ENCODE data around the gene CDH4. TPM values are rescaled to one million over a fixed set of nuclear protein-coding genes. Genes with fewer than 3 reads are reported as not detected.

The CDH4 gene
- total RNA-seq, 2 donors from 2014 or later: 0.06 TPM; not detected in 1

- intact Hi-C loops (cut with DNase I, micrococcal nuclease): no loop called here
- no peak for ATAC-seq
- DNase-seq: no peak
Measured at GRCh38 chr20:61278296-61278695, 26.2 kb downstream of the CDH4 start.

- ATAC-seq (no peak), DNase-seq (no peak)
- intact Hi-C loops (cut with DNase I, micrococcal nuclease): no loop called here
Measured at GRCh38 chr20:61279621-61280150, 27.6 kb downstream of the CDH4 start.

GRCh38 chr20:61280217-61280980 lies 28.3 kb downstream of the CDH4 start:
- DNase-seq (no peak), ATAC-seq (no peak)
- intact Hi-C loops (cut with DNase I, micrococcal nuclease): no loop called here

GRCh38 chr20:61281286-61281795 lies 29.3 kb downstream of the CDH4 start:
- no peak for DNase-seq
- no peak for ATAC-seq
- intact Hi-C loops (cut with DNase I, micrococcal nuclease): no loop called here

- intact Hi-C loops (cut with DNase I, micrococcal nuclease): no loop called here
- no peak for DNase-seq
- no peak for ATAC-seq
Measured at GRCh38 chr20:61284752-61285151, 32.7 kb downstream of the CDH4 start.

GRCh38 chr20:61285152-61285645 lies 33.1 kb downstream of the CDH4 start:
- intact Hi-C loops (cut with DNase I, micrococcal nuclease): no loop called here
- ATAC-seq (no peak), DNase-seq (no peak)

GRCh38 chr20:61285691-61286090 lies 33.6 kb downstream of the CDH4 start:
- intact Hi-C loops (cut with DNase I, micrococcal nuclease): no loop called here
- no peak for DNase-seq
- no peak for ATAC-seq

GRCh38 chr20:61287583-61288275 lies 35.7 kb downstream of the CDH4 start:
- intact Hi-C loops (cut with DNase I, micrococcal nuclease): no loop called here
- DNase-seq: no peak
- no peak for ATAC-seq

GRCh38 chr20:61288331-61288784 lies 36.3 kb downstream of the CDH4 start:
- ATAC-seq (no peak), DNase-seq (no peak)
- intact Hi-C loops (cut with DNase I, micrococcal nuclease): no loop called here

- DNase-seq: no peak
- no peak for ATAC-seq
- intact Hi-C loops (cut with DNase I, micrococcal nuclease): no loop called here
Measured at GRCh38 chr20:61289166-61289565, 37.1 kb downstream of the CDH4 start.

- intact Hi-C loops (cut with DNase I, micrococcal nuclease): no loop called here
- DNase-seq (no peak), ATAC-seq (no peak)
Measured at GRCh38 chr20:61290721-61291120, 38.7 kb downstream of the CDH4 start.

- DNase-seq (no peak), ATAC-seq (no peak)
- intact Hi-C loops (cut with DNase I, micrococcal nuclease): no loop called here
Measured at GRCh38 chr20:61291166-61291829, 39.2 kb downstream of the CDH4 start.

- no peak for DNase-seq
- intact Hi-C loops (cut with DNase I, micrococcal nuclease): no loop called here
- ATAC-seq: no peak
Measured at GRCh38 chr20:61292391-61292790, 40.3 kb downstream of the CDH4 start.

- DNase-seq (no peak), ATAC-seq (no peak)
- intact Hi-C loops (cut with DNase I, micrococcal nuclease): no loop called here
Measured at GRCh38 chr20:61292821-61293612, 41.0 kb downstream of the CDH4 start.

- intact Hi-C loops (cut with DNase I, micrococcal nuclease): no loop called here
- DNase-seq (no peak), ATAC-seq (no peak)
Measured at GRCh38 chr20:61293951-61294350, 41.9 kb downstream of the CDH4 start.

GRCh38 chr20:61295249-61295648 lies 43.2 kb downstream of the CDH4 start:
- DNase-seq (no peak), ATAC-seq (no peak)
- intact Hi-C loops (cut with DNase I, micrococcal nuclease): no loop called here

- no peak for DNase-seq
- intact Hi-C loops (cut with DNase I, micrococcal nuclease): no loop called here
Measured at GRCh38 chr20:61295682-61296628, 43.9 kb downstream of the CDH4 start.

GRCh38 chr20:61296629-61297019 lies 44.6 kb downstream of the CDH4 start:
- DNase-seq (no peak), ATAC-seq (no peak)
- intact Hi-C loops (cut with DNase I, micrococcal nuclease): no loop called here

More at GRCh38 chr20:61295682-61296628, 43.9 kb downstream of the CDH4 start:
- no peak for ATAC-seq
